ENCODE data around the gene FRAS1.
A peak's percentile ranks its signal among the peaks of the same experiment; 100 is the strongest.
"Not testable (repeated sequence)": the region's sequence is repeated elsewhere in the genome, so short reads cannot be mapped to it uniquely, and the experiment has no call there.

Gene FRAS1, protein sequence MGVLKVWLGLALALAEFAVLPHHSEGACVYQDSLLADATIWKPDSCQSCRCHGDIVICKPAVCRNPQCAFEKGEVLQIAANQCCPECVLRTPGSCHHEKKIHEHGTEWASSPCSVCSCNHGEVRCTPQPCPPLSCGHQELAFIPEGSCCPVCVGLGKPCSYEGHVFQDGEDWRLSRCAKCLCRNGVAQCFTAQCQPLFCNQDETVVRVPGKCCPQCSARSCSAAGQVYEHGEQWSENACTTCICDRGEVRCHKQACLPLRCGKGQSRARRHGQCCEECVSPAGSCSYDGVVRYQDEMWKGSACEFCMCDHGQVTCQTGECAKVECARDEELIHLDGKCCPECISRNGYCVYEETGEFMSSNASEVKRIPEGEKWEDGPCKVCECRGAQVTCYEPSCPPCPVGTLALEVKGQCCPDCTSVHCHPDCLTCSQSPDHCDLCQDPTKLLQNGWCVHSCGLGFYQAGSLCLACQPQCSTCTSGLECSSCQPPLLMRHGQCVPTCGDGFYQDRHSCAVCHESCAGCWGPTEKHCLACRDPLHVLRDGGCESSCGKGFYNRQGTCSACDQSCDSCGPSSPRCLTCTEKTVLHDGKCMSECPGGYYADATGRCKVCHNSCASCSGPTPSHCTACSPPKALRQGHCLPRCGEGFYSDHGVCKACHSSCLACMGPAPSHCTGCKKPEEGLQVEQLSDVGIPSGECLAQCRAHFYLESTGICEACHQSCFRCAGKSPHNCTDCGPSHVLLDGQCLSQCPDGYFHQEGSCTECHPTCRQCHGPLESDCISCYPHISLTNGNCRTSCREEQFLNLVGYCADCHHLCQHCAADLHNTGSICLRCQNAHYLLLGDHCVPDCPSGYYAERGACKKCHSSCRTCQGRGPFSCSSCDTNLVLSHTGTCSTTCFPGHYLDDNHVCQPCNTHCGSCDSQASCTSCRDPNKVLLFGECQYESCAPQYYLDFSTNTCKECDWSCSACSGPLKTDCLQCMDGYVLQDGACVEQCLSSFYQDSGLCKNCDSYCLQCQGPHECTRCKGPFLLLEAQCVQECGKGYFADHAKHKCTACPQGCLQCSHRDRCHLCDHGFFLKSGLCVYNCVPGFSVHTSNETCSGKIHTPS (N-terminal part only)

GRCh38 chr4:78057135-78057599 lies at the start of gene FRAS1:
Gene FRAS1, plus strand, starts transcription at chr4:78057323. Its CDS starts 687 bp downstream, at chr4:78058010.
- peak within 1 kb of the TSS; percentile 33 for H3K27ac ChIP-seq (ENCODE audit: low read depth, low read length)
- H3K4me1 ChIP-seq (ENCODE audit: control insufficient read depth in 1 of 2, insufficient read depth in 2 of 2, low read length in 2 of 2): peaks cover 5 to 25% of the 10 kb centered on the region in 2 donors
- peak within 1 kb of the TSS; percentile 77 to 81 for H3K4me3 ChIP-seq (ENCODE audit: low read depth in 1 of 2, low read length in 2 of 2)
- no peaks in the 10 kb centered on the region for H3K36me3 ChIP-seq (ENCODE audit: control insufficient read depth in 1 of 2, insufficient read depth in 2 of 2, low read length in 2 of 2)
- H3K9ac ChIP-seq (ENCODE audit: low read depth in 1 of 2, low read length in 2 of 2): peak within 1 kb of the TSS; percentile 13 to 58
- H3K9me3 ChIP-seq (ENCODE audit: control insufficient read depth in 1 of 2, low read length in 2 of 2): no peaks in the 10 kb centered on the region
- peaks cover 24 to 36% of the 10 kb centered on the region in 2 donors for H3K27me3 ChIP-seq (ENCODE audit: control insufficient read depth in 1 of 2, insufficient read depth in 2 of 2, low read length in 2 of 2)

DNA sequence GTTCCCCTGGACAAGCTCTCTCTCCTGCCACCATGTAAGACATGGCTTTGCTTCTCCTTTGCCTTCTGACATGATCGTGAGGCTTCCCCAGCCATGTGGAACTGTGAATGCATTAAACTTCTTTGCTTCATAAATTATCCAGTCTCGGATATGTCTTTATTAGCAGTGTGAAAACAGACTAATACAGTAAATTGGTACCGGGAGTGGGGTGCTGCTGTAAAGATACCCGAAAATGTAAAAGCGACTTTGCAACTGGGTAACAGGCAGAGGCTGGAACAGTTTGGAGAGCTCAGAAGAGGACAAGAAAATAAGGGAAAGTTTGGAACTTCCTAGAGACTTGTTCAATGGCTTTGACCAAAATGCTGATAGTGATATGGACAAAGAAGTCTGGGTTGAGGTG lies 46.1 kb upstream of the FRAS1 start:
- H3K27me3 ChIP-seq (ENCODE audit: control insufficient read depth in 1 of 2, insufficient read depth in 2 of 2, low read length in 2 of 2); H3K9me3 ChIP-seq (ENCODE audit: control insufficient read depth in 1 of 2, low read length in 2 of 2); H3K27ac ChIP-seq (ENCODE audit: low read depth, low read length); H3K9ac ChIP-seq (ENCODE audit: low read depth in 1 of 2, low read length in 2 of 2); H3K4me1 ChIP-seq (ENCODE audit: control insufficient read depth in 1 of 2, insufficient read depth in 2 of 2, low read length in 2 of 2); H3K36me3 ChIP-seq (ENCODE audit: control insufficient read depth in 1 of 2, insufficient read depth in 2 of 2, low read length in 2 of 2); H3K4me3 ChIP-seq (ENCODE audit: low read depth in 1 of 2, low read length in 2 of 2): not testable (repeated sequence)

GRCh38 chr4:78014889-78015886 lies 41.9 kb upstream of the FRAS1 start:
- Histone ChIP-seq H3K9me3 (ENCODE audit: control insufficient read depth in 1 of 2, low read length in 2 of 2) (peaks cover 3 to 6% of the 10 kb centered on the region in 2 donors), H3K27me3 (ENCODE audit: control insufficient read depth in 1 of 2, insufficient read depth in 2 of 2, low read length in 2 of 2) (no peaks in the 10 kb centered on the region), H3K4me3 (ENCODE audit: low read depth in 1 of 2, low read length in 2 of 2) (no peak overlapping the region), H3K27ac (ENCODE audit: low read depth, low read length) (no peak overlapping the region), H3K4me1 (ENCODE audit: control insufficient read depth in 1 of 2, insufficient read depth in 2 of 2, low read length in 2 of 2) (no peaks in the 10 kb centered on the region), H3K36me3 (ENCODE audit: control insufficient read depth in 1 of 2, insufficient read depth in 2 of 2, low read length in 2 of 2) (no peaks in the 10 kb centered on the region), H3K9ac (ENCODE audit: low read depth in 1 of 2, low read length in 2 of 2) (no peak overlapping the region)

DNA sequence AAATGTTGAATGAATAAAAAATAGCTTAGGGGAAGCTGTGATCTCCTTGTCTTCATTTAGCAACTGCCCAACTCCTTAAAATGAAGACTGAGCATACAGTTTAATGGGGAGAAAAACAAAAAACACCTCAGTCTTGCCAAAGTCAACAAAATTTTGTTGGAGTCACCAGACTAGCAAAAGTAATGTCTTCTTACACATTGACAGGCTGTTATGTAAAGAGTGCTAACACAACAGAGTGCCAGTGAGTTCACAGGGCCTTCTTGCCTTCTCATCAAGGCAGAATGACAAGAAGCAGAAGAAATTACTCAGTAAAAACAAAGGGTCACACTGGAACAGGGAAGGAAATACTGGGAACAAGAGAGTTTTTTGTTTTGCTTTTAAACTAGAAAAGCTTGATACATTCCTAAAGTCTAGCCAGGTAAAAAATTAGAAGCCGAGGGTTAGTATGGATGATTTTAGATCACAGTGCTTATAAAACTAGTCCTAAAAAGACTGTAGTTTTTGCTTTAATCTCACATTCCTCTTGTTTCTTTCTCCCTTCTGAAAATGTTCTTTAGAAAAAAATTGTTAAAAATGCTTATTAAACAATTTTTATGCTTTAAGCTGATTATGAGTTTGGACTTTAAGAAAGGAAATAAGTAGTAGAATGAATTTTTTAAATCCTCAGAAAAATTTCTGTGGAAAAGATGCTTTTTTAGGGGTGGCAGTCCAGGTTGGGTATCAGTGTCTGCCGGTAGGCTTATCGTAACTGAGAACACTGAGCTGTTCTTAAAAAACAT lies 38.7 kb upstream of the FRAS1 start:
- Histone ChIP-seq H3K36me3 (ENCODE audit: control insufficient read depth in 1 of 2, insufficient read depth in 2 of 2, low read length in 2 of 2) (no peaks in the 10 kb centered on the region), H3K9ac (ENCODE audit: low read depth in 1 of 2, low read length in 2 of 2) (no peak overlapping the region), H3K4me1 (ENCODE audit: control insufficient read depth in 1 of 2, insufficient read depth in 2 of 2, low read length in 2 of 2) (no peaks in the 10 kb centered on the region), H3K4me3 (ENCODE audit: low read depth in 1 of 2, low read length in 2 of 2) (no peak overlapping the region), H3K27ac (ENCODE audit: low read depth, low read length) (no peak overlapping the region), H3K27me3 (ENCODE audit: control insufficient read depth in 1 of 2, insufficient read depth in 2 of 2, low read length in 2 of 2) (no peaks in the 10 kb centered on the region), H3K9me3 (ENCODE audit: control insufficient read depth in 1 of 2, low read length in 2 of 2) (no peaks in the 10 kb centered on the region)

DNA sequence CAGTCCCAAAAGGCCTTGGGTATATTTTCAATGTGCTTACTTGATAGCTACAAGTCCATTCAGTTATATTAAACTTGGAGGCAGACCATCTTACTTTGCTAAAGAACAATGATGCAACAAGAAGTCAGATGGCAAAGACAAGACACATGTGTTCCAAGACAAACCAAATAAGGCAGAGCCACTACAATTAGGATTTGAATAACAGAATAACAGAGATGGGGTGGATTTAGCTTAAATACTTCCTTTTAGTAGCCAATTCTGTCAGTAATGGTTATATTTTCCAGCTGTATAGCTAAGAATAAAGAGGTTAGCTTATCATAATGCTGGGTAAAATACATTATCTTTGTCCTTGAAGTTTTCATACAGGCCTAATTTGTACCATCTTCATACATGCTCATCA lies 37.7 kb upstream of the FRAS1 start:
- Histone ChIP-seq H3K36me3 (ENCODE audit: control insufficient read depth in 1 of 2, insufficient read depth in 2 of 2, low read length in 2 of 2) (no peaks in the 10 kb centered on the region), H3K4me1 (ENCODE audit: control insufficient read depth in 1 of 2, insufficient read depth in 2 of 2, low read length in 2 of 2) (no peaks in the 10 kb centered on the region), H3K9me3 (ENCODE audit: control insufficient read depth in 1 of 2, low read length in 2 of 2) (no peaks in the 10 kb centered on the region), H3K27ac (ENCODE audit: low read depth, low read length) (no peak overlapping the region), H3K27me3 (ENCODE audit: control insufficient read depth in 1 of 2, insufficient read depth in 2 of 2, low read length in 2 of 2) (no peaks in the 10 kb centered on the region), H3K9ac (ENCODE audit: low read depth in 1 of 2, low read length in 2 of 2) (no peak overlapping the region), H3K4me3 (ENCODE audit: low read depth in 1 of 2, low read length in 2 of 2) (no peak overlapping the region)

DNA sequence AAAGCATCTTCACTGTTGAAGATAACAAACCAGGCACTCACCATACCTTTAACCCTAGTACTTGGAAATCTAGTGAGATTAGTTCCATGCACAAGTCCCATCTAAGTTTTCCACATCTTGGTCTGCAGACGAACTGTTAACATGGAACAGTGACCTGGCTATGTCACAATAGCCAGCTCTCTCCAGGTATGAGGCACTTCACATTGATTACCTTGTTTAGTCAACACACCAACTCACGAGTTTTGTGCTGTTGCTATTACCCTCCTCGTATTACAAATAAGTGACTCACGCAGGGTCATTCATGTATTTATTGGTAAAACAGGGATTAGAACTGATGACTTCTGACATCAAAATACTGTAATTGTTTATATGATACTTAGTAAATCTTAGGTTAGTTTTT lies 36.4 kb upstream of the FRAS1 start:
- Histone ChIP-seq H3K9ac (ENCODE audit: low read depth in 1 of 2, low read length in 2 of 2) (no peak overlapping the region), H3K36me3 (ENCODE audit: control insufficient read depth in 1 of 2, insufficient read depth in 2 of 2, low read length in 2 of 2) (no peaks in the 10 kb centered on the region), H3K9me3 (ENCODE audit: control insufficient read depth in 1 of 2, low read length in 2 of 2) (no peaks in the 10 kb centered on the region), H3K27ac (ENCODE audit: low read depth, low read length) (no peak overlapping the region), H3K27me3 (ENCODE audit: control insufficient read depth in 1 of 2, insufficient read depth in 2 of 2, low read length in 2 of 2) (no peaks in the 10 kb centered on the region), H3K4me3 (ENCODE audit: low read depth in 1 of 2, low read length in 2 of 2) (no peak overlapping the region), H3K4me1 (ENCODE audit: control insufficient read depth in 1 of 2, insufficient read depth in 2 of 2, low read length in 2 of 2) (no peaks in the 10 kb centered on the region)

GRCh38 chr4:78022517-78022916 lies 34.6 kb upstream of the FRAS1 start:
- H3K4me3 ChIP-seq (ENCODE audit: low read depth in 1 of 2, low read length in 2 of 2): no peak overlapping the region
- H3K27ac ChIP-seq (ENCODE audit: low read depth, low read length): no peak overlapping the region
- no peaks in the 10 kb centered on the region for H3K4me1 ChIP-seq (ENCODE audit: control insufficient read depth in 1 of 2, insufficient read depth in 2 of 2, low read length in 2 of 2)
- H3K9ac ChIP-seq (ENCODE audit: low read depth in 1 of 2, low read length in 2 of 2): no peak overlapping the region
- no peaks in the 10 kb centered on the region for H3K36me3 ChIP-seq (ENCODE audit: control insufficient read depth in 1 of 2, insufficient read depth in 2 of 2, low read length in 2 of 2)
- no peaks in the 10 kb centered on the region for H3K9me3 ChIP-seq (ENCODE audit: control insufficient read depth in 1 of 2, low read length in 2 of 2)
- no peaks in the 10 kb centered on the region for H3K27me3 ChIP-seq (ENCODE audit: control insufficient read depth in 1 of 2, insufficient read depth in 2 of 2, low read length in 2 of 2)

DNA sequence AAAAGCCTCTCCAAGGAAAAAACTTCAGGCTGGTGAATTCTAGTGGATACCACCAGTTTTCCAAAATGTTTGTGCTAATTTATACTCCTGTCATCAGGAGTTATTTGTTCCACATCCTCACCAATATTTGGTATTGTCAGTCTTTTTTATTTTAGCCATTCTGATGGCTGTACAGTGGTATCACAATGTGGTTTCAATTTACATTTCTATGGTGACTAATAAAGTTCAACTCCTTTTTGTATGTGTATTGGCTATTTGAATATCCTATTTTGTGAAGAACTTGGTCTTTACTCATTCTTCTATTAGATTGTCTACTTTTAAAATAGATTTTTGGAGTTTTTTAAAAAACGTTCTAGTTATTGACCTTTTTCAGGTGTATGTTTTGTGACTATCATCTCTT lies 33.0 kb upstream of the FRAS1 start:
- H3K27ac ChIP-seq (ENCODE audit: low read depth, low read length): no peak overlapping the region
- no peaks in the 10 kb centered on the region for H3K36me3 ChIP-seq (ENCODE audit: control insufficient read depth in 1 of 2, insufficient read depth in 2 of 2, low read length in 2 of 2)
- H3K4me1 ChIP-seq (ENCODE audit: control insufficient read depth in 1 of 2, insufficient read depth in 2 of 2, low read length in 2 of 2): no peaks in the 10 kb centered on the region
- no peaks in the 10 kb centered on the region for H3K9me3 ChIP-seq (ENCODE audit: control insufficient read depth in 1 of 2, low read length in 2 of 2)
- H3K27me3 ChIP-seq (ENCODE audit: control insufficient read depth in 1 of 2, insufficient read depth in 2 of 2, low read length in 2 of 2): no peaks in the 10 kb centered on the region
- H3K9ac ChIP-seq (ENCODE audit: low read depth in 1 of 2, low read length in 2 of 2): no peak overlapping the region
- no peak overlapping the region for H3K4me3 ChIP-seq (ENCODE audit: low read depth in 1 of 2, low read length in 2 of 2)
